ENCODE measurements around the gene NUB1.
A peak's percentile ranks its signal among the peaks of the same experiment; 100 is the strongest.

Gene NUB1

DNA sequence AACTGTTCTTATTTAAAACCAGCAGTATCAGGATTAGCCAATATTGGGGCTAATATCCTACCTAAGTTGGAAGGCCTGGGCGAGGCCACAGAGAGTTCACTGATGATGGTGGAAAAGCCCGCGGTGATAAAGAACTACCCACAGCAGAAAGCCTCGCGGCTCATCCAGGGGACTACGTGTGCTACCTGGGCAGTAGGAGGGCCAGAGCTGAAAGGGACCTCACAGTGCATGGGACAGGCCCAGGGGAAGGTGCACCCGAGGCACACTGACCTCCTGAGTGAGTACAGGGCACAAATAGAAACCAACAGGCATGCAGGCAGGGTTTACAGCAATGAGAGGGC, 66.9 kb downstream of the NUB1 start:
- DNase-seq: no peak

DNA sequence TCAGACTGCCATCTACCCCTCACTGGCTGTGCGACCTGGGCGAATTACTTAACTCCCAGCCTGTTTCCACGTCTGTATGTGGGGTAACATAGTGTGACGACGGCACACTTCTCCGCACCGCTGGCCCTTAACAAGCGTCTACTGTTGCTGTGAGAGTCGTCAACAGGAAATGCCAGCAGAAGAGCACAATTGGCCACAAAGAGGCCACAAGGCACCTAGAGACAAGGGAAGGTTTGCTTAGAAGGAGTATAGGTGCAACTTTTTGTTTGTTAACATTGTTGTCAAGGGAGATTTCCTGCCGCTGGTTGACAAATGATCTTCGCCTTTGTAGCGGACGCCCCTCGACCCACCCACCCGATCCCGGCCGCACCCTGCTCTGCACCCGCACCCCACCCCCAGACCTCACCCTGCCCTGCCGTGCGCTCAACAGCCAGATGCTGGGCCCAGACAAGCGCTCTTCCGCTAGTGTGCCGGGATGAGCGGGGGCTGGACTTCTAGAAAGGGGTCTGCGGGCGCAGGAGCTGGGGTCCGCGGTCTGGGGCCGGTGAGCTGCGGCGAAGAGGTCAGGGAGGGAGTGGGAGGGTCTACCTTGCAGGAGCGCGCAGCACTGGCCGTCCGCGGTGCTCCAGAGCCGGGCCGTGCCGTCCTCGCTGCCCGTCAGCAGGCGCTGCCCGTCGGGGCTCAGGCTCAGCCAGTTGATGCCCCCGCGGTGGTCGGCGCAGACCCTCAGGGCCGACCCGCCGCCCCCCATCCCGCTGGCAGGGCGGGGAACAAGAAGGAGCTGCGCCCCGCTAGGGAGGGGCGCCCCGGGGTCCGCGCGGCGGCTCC, 67.4 kb downstream of the NUB1 start:
- DNase-seq: peak; percentile 31 to 93 (median 71)

DNA sequence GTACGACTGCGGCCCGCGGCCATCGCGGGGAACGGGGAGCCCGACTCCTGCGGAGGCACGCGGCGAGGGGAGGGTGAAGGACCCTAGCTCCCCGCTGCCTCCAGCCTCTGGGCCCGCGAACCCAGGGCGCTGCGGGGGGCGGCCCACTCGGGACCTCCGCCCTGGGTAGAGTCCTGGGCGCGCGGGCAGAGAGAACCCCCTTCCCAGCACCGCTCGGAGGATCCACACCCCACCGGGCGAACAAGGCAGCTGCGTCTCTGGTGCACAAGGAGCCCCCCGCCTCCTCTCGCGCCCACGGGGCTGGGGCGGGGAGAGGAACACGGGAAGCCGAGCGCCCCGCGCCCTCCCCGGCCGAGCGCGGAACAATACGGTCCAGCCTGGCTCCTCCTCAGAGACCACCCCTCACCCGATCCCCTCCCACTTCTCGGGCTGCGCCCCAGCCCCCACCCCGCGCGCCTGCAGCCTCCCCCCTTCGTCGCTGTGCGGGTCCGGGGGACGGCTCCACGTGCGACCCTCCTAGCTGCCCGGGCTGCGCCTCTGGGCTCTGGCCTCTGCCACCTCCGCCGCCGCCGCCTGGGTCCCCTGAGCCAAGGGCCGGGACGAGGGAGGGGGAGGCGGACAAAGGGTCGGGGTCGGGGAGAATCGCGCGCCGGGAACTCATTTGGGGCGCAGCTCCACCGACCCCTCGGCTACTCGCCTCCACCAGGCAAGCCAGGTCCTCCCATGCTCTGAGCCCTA, 68.2 kb downstream of the NUB1 start, which contains the start of gene WDR86:
TSS of gene WDR86 (minus strand) at position 372 of the 738 bp plus-strand sequence. CDS start 449 bp downstream, outside the sequence.
- DNase-seq: peak in 1 of 5 experiments; percentile 36

DNA sequence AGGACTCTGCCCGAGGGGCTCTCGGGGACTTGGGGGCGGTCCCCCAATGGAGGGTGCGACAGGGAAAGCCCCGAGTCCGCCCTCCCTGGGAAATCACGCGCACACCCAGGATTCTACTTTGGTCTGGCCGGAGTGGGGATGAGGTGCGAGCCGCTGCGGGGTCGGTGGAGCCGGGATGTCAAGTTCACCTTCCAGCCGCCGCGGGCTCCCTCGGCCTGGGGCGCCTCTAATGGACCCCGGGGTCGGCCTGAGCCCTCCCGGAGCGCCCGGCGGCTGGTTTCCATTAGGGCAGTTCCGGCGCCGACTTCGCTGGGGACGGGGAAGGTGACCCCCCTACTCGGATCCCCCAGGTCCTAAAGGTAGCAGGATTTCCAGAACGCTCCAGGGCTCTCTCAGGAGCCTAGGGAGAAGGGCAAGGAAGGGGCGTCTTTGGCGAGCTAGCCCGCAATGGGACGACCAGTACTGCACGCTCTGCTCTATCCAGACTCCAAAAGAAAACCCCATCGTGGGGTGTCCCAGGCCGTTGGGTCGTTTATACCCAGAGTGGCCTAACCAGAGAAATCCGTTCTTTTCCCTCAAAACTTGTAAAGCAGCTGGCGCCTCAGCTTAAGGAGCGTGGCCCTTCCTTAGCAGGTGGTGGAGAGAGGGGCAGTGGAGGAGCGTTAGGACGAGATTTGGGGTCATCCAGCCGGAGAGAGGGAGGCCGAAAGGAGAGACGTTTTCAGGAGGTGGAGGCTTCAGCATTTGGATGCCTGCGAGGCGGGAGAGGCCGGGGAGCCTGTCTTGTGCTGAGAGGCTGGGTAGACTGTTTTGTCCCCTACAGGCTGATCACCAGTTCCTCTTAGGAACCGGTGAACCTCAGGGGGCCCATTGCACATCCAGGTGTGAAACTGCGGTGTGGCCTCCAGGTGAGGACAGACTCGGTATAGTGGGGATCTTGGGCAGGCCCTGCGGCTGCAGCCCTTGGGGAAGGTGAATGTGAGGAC, 69.1 kb downstream of the NUB1 start:
- DNase-seq: peak in 1 of 5 experiments; percentile 59

DNA sequence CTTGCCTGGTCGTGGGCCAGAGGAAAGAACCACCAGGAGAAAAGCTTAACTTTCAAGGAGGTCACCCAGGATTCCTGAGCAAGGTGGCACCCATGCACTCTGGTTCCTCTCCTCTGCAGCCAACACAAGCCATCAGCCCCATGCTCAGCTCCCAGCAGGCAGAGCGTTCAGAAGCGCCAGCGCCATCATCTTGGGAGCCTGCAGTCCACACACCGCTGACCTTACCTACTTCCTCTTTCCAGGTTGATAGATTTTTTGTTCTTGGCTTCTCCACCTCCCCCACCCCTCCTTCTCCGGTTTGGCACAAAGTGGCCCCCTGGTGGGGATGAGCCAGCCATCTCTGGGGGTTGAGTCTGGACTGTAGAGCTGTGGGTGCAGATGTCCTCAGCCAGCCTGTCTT, 69.9 kb downstream of the NUB1 start:
- DNase-seq: no peak

DNA sequence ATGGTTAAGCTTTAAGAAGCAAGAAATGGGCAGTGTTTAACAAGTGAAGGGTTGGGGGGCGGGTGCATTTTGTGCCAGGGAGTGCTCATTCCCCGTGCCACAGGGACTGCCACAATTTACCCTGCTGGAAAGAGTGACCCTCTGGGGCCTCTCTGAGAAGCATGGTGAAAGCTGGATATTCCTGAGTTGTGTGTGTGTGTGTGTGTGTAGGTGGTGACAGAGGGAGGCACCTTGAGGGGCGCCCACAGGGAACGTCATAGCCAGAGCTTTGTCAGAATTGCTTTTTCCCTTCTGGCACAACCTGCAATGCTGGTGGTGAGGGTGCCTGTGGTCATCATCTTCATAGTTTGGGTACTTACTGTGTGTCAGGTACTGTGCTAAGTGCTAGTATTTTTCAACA, 70.7 kb downstream of the NUB1 start:
- DNase-seq: no peak

DNA sequence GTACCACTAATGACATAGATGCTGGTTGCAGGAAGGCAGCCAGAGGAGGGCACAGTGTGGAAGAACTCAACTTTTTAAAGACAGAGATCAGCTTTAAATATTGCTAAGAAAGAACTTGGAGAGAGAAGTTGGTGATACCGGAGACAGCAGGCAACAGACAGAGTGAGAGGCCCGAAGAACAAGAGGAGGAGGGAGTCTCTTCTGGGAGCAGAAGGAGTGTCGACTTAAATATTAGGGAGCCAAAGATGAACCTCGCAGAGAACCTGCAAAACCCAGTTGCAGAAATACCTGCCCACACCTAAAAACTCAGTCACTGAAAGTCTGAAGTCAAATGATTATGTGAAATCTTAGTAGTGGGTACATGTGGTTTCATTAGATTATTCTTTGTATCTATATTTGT, 71.6 kb downstream of the NUB1 start:
- no peak for DNase-seq

DNA sequence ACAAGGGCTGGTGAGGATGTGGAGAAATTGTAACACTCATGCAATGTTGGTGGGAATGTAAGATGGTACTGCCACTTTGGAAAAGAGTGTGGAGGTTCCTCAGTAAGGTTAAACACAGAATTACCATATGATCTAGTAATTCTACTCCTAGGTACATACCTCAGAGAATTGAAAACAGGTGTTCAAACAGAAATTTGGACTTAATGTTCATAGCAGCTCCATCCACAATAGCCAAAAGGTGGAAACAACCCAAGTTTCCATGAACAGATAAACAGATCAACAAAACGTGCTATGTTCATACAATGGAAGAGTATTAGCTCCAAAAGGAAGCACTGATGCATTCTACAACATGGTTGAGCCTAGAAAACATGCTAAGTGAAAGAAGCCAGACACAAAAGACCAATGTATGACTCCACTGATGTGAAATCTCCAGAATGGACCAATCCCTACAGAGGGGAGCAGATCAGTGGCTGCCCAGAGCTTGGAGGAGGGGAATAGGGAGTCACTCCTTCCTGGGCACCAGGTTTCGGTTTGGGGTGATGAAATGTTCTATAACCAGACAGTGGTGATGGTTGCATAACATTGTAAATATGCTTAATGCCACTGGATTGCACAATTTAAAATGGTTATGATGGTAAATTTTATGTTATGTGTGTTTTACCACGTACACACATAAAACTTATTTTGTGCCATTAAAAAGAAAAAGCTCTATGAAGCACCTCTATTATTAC, 73.9 kb downstream of the NUB1 start:
- no peak for DNase-seq

DNA sequence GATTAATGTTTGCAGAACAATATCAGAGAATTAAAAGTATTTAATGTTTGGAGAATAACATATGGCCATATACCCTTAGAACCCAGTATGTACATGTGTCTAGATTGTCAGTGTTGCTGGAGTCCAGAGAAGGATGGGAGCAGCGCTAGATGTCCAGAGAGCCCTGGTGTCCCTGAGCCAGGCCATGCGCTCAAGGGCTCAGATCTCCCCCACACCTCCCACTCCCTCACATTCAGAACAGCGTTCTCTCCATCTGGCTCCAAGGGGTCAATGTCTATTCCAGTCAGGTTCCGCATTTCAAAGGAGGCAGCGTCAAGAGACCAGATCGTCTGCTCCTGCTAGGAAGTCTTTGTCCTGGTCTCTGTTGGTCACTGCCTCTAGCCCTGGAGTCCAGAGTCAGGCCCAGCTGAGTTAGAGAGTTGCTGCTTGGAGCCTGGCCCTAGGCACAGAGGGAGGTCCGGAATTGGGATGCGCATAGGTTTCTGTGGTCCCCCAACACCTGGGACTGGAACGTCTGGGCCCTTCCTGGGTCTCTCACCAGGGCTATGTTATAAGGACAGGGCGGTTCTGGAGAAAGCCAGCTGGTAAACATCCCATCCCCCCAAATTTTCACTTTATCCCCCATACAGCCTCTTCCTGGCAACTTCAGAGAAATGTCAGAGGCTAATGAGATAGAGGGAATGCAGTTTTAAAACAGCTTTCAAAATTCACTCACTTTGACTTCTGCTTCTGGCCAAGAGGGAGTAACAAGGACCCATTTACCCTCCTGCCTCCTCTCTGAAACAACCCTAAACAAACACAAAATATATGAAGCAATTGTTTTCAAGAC, 74.7 kb downstream of the NUB1 start:
- no peak for DNase-seq

DNA sequence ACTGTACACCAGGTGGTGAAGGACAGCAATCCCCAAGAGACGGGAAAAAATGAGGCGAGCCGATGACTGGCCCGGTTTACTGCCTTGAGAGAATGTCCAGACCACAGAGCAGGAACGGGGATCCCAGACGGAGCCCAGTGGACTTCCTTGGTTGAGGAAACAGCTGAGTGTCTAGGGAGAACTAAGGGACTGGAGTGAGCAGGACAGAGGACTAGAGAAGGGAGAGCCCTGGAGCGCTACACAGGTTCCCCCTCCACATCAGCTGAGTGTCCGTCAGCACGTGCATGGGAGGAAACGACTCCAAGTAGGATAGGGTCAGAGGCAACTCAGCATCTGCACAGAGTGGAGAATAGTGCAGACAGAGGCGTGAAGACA, 75.3 kb downstream of the NUB1 start:
- no peak for DNase-seq

DNA sequence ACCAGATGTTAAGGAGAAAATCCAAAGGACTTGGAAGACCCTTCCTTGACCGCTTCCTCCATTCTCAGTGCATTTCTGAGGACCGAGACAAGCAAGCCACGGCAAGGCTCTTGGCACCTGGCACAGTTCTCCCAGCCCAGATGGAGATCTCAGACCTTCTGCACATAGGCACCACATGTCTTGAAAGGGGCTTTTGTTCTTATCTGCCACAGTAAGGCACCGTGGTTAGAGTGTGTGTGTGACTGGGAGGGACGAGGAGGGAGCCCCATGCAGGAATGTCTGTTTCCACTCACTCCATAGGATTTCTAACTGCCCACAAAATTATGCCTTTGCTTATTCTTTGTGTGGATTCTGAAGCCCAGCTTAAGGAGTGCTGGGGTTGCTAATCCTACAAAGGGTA, 78.5 kb downstream of the NUB1 start:
- no peak for DNase-seq

DNA sequence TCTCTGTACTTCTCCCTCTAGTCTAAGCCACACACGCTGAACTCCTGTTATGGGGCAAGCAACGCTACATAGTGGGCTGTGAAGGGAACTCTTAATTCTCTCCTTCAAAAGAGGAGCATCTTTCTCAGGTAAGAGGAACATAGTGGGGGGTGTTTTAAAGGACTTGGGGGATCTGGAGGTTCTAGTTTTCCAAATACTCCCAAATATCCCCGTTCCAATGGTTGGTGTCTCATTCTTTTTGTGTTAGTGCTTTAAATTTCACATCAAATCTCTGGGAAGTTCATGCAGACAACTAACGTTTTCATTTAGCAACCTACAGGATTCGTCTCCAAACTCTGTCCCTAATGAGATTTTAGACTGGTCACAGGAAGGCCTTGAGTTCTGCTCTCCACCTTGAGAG, 80.6 kb downstream of the NUB1 start:
- DNase-seq: no peak

DNA sequence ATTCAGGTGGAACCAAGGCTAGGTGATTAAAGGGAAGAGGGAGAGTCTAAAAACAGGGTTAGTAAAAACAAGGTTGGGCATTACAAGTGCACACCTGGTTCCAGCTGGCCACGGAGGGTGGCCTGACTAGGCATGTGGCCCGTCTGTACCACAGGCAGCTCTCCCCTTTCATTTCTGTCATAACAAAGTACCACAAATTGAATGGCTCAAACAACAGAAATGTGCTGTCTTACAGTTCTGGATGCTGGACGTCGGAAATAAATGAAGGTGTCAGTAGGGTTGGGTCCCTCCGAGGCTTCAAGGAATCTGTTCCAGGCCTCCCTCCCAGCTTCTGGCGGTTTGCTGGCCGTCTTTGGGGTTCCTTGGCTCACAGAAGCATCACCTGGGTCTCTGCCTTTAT, 81.6 kb downstream of the NUB1 start:
- no peak for DNase-seq

DNA sequence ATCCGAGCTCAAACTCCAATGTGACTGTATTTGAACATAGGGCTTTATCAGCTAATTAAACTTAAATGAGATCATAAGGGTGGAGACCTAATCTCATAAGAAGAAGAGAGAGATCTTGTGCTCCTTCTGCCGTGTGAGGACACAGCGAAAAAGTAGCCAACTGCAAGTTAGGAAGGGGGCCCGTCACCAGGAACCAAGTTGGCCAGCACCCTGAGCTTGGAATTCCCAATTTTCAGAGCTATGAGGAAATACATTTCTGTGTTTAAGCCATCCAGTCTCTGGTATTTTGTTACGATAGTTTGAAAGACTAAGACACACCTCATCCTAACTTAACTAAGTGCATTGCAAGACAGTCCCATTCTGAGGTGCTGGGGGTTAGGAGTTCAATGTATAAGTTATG, 82.3 kb downstream of the NUB1 start:
- no peak for DNase-seq

DNA sequence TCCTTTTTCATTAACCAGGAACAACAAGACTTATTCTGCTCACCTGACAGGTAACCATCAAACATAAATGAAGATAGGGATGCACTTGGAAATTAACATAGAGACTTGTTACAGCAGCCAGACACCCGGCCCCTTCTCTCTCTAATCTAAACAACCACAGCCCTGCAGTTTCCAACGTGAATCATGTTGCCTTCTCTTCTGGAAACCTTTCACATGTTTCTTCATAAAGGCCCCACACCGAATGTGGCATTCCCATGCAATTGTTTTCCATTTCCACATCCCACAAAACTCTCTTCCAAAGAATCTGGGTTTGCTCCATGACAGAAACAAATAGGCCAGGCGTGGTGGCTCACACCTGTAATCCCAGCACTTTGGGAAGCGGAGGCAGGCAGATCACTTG, 83.2 kb downstream of the NUB1 start:
- no peak for DNase-seq

DNA sequence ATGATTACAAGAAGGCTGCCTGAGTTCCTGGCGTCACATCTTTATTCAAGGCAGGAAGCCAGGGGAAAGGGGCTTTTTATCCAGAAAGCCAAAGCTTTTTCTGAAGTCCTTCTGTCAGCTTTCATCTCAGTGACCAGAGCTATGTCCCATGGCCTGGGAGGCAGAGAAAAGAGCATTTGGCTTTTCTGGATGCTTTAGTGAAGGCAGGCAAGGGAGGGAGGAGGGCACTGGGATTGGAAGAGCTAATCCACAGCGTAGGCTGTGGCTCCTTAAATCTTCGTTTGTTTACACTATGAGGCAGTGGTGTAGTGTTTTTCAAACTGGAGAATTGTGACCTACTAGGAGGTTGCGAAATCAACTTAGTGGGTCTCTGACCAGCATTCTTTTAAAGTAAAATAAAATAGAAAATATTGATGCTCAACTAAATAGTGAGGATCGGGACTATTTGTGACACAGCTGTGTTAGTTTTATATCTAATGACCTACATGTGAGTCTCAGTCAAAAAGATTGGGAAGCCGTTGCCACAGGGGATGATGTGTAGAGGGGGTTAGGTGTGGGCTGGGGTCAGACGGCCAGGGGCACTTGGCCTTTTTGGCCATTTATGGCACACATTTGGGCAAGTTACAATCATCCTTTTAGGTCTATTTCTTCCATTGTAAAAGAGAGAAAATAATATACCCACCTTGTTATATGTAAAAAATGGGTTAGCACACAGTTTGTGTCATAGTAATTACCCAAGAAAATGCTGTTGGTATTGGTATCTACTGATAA, 84.2 kb downstream of the NUB1 start:
- no peak for DNase-seq

DNA sequence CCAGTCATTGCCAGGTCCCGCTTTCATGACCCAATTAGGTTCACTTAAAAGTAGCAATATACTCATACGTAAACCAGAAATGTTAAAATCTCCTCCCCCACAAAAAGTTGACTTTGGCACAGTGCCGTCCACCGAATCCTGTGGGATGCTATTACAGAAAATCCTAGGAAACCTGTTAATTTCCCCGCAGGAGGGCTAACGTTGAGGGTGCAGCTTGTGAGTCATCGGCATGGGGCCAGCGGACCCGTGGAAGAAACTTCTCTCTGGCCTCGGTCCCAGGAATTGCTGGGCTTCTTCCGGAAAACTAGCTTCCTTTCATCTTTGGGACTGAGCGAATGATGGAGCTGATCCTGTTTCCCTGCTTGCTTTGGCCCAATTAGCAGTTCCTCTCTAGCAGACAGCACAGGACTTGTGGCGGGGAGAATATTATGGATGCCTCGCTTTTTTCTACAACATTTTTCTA, 84.9 kb downstream of the NUB1 start:
- no peak for DNase-seq

DNA sequence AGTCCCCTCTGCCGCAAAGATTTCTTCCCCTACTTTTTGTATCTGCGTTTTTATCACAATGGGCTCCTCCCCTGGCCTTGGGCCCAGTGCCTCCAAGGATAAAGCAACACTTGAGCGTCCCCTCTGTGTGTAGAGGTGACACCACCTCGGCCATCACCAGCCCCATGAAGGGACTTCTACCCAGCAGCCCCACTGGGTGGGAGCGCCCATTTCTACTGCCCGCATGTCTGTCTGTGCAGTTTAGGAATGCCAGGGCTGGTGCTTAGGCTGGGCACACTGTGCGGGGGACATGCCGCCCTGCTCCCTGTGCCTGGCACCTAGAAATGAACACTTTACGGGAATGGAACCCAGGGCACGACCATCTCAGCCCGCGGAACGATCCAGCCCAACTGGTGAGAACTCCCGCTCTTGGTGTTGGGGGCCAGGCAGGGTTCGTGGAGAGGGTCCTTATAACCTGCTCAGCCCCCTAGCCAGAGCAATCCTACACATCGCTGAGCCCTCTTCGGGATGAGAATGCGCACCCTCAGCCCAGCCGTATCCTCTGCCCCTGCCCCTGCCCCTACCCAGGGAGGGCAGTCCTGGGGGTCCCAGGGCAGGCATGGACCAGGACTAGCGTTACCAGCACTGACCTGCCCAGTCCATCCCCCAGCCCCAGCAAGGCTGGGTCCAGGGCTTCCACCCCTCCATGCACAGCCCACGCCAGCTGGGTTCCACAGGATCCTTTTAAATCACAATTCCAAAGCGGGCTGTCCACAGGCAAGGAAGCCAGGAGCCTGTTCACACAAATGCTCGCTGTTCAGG, 85.5 kb downstream of the NUB1 start:
- DNase-seq: no peak

DNA sequence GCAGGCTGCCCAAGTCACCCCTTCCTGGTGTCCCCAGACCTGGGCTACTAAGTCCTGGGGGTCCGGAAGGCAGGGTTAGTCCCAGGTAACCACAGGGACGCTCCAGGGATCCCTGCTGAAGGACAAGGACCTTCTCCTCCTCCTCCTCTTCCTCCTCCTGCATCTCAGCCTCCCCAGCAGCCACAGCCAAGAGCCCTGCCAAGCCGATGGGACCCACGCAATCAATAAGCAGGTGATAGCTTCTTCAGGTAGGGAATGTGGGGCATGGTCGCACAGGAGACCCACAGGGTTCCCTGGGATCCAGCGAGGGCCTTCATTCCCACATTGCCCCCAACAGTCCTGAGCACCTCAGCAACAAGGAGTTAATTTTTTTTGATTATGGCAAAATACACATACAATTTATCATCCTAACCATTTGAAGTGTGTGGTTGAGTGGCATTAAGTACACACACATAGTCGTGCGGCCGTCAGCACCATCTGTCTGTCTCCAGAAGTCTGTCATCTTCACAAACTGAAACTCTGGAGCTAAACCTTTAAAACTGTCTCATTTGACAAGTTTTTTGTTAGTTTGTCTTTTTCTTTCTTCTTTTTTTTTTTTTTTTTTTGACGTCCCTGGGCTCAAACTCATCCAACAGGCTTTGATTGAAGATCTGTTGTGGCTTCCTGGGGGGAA, 86.2 kb downstream of the NUB1 start:
- DNase-seq: no peak

All from T-helper 2 cell (primary cell).